Measurements from ENCODE around the gene OBI1.
"Not testable (repeated sequence)": the region's sequence is repeated elsewhere in the genome, so short reads cannot be mapped to it uniquely, and the experiment has no call there.

The OBI1 gene

DNA sequence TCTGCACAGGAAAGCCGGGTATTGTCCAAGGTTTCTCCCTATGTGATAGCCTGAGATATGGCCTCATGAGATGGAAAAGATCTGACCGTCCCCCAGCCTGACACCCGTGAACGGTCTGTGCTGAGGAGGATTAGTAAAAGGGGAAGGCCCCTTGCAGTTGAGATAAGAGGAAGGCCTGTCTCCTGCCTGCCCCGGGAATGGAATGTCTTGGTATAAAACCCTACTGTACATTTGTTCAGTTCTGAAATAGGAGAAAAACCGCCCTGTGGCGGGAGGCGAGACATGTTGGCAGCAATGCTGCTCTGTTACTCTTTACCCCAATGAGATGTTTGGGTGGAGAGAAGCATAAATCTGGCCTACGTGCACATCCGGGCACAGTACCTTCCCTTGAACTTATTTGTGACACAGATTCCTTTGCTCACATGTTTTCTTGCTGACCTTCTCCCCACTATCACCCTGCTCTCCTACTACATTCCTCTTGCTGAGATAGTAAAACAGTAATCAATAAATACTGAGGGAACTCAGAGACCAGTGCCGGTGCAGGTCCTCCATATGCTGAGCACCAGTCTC is 11.8 kb downstream of the OBI1 start:
- DNase-seq = not testable (repeated sequence)

DNA sequence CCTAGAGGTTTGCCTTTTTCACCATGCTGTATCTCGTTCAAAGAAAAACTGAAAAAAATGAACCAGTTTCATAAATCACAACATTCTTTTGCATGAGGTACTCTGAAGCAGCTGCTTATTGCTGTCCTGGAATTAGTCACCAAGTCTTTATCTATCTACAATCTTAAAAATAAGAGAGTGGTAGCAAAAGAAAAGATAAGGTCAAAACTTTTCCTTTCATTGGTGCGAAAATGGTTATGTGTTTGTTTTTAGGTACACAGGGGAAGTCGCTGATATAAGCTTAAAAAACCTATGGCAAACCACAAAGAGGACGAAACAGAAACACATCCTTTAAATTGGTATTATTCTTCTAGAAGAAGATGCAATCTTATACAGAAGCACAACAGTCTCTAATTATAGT is 20.7 kb downstream of the OBI1 start:
- DNase-seq = no peak

DNA sequence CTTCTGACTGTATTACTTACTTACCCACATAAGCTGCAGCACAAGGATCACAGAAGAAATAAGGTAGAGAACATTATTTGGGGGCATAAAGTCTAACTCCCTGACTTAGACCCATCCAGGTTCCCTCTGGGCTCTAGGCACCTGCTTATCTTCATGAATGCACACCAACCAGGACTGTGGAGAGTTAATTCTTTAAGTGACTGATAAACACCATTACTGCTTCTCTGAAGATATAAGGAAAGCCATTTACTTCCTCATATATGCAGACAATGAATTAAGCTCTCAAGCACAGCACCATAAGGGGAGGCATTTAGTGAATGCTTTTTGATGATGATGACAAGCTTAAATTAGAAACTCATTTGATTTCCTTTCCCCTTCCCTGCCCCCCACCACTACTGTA is 22.5 kb downstream of the OBI1 start:
- DNase-seq = no peak

DNA sequence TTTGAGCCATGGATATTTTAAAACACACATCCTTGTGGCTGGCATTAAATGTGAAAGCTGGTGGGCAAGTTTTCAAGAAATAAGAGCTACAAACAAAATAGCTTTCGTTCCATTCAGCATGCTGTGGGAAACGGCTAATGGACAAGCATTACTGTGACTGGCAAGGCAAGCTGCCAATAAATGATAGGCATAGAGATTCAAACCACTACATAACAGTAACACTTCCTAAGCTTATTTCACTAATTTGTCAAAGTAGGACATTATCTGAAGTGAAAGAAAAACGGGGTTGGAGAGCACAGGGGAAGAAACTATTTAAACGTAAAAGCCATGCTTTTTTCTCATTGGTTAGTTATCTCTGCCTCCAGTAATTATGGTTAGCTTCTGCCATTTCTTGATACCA is 26.0 kb downstream of the OBI1 start:
- no peak for DNase-seq

DNA sequence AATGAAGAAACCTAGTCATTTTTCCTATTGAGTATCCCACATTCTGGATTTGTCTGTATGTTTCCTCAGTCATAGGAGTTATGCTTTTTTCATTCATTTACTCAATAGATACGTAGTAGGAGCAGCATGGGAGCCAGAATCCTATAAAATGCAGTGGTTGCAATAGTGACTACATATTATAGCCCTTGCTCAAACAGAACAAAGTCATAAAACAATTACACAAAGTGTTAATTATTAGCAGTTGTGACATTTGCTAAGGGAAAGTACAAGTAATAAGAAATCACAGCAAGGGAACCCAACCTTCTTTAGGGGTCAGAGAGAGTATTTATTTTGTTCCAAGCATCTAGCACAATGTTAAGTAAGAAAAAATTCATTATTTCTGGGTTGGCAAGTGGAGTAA is 27.9 kb downstream of the OBI1 start:
- DNase-seq = no peak

DNA sequence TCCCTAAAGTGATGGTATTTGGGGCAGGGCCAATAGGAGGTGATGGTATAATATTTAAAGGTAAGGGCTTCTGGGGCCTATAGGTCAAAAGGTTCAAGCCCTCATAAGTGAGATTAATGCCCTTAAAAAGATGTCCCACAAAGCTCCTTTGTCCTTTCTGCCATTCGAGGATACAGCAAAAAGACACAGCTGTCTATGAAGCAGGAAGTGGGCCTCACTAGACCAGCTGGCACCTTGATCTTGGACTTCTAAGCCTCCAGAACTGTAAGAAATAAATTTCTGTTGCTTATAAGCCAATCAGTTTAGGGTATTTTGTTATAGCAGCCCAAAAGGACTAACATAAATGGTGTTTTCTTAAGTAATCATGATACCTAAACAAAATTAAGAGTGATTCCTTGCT is 28.4 kb downstream of the OBI1 start:
- DNase-seq = no peak

DNA sequence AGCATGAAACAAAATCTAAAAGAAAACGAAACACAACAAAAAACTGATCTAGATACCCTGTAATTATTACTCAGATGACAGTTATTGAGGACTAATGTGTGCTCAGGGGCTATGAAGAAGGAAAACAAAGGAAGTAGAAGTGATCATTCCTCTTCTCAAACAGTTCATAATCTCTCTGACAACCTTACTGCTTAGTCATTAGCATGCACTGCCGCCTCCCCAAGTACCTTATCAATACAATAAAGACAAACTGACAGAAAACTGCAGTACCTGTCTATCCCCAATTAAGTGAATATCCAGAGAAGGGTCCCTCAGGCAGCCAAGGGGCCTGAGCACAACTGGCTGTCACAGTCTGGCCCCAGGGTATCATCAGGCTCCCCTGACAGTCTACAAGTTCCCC is 33.6 kb downstream of the OBI1 start:
- DNase-seq = no peak

DNA sequence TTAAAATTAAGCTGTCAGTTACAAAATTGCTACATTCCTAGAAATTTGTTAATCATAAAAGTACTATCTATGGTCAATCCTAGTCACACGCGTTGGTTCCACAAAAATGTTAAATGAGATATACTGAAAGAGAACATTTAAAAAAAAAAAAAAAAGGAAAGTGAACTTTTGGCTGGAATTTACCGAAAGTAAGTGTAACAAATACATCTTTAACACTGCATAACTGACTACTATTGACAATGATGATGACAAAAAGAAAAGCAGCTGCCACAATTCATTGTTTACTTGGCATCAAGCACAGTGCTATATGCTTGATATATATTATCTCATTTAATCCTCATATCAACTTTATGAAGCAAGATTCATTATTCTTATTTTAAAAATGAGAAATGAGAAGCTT is 35.8 kb downstream of the OBI1 start:
- no peak for DNase-seq

DNA sequence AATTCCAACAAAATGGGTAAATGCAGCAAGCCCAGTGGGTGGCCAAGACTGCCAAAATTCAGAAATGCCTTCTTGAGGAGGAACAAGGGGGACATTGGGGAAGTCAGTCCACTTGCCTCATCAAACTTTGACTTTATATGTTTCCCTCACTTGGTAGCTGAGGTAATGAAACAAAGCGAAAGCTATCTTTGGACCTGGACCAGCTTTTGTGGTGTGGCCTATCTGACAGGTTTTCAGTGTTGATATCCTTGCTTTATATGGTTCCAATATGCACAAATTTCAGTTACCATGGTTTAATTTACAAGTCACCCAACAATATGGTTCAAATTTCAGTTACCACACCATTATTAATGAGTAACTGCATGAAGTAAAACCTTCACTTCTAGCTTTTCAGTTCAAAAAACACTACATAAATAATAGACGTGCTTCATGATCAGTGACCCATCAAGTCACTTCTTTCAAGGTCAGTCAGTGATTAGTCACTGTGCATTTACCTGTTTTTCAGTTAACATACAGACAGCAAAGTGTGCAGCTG is 38.0 kb downstream of the OBI1 start:
- no peak for DNase-seq

DNA sequence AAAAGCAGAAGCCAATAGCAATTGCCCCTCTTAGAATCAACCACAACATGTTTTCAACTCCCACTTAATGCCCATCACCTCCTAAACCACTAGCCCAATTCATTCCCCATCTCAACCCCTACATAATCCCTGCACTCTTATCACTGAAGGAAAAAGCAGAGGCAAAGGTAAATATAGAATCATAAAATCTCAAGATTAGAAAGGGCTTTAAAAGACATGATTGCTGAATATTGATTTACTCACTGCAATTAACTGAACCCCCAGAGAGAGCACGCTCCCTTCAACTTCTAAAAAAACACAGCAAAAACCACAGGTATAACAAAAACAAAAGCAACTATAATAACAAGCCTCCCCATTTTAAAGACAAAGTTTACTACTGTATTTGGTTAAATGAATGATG is 40.5 kb downstream of the OBI1 start:
- no peak for DNase-seq

DNA sequence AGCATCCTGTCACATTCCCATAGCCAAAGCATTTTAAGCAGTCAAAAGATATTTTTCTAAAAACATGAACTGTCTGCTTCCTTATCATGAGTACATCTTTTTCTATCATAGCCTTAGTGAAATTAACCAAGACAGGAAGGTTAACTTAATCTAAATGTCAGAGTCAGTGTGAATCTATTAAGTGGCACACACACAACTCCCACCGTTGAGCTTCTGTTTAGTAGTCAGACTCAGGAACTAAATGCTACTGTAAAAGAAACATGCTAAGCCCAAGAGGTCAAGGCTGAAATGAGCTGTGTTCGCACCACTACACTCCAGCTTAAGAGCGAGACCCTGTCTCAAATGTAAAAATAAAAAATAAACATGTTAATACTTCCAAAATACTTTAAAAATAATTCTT is 47.9 kb downstream of the OBI1 start:
- peak in 1 of 6 experiments; percentile 2 for DNase-seq

DNA sequence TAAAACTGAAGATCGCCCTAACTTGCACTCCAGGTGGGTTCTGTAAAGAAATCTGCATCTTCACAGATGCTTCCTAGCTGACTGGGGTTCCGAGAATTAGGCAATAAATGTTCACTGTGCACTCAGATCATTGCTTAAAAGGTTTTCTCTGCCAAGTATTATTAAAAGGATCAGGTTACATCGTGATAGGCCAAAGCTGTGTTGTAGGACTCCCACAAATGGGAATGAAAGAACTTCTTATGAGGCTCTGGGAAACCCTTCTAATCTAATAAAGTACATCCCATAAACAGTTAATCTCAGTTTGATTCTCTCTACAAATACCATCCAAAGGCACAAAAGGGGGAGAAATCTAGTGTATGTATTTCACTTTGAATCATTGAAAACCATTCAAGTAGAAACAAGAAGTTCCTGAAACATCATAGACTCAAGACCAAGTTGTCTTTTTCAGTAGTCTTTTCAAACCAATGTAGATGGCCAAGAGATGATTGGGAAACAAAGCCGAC is 48.5 kb downstream of the OBI1 start:
- no peak for DNase-seq

DNA sequence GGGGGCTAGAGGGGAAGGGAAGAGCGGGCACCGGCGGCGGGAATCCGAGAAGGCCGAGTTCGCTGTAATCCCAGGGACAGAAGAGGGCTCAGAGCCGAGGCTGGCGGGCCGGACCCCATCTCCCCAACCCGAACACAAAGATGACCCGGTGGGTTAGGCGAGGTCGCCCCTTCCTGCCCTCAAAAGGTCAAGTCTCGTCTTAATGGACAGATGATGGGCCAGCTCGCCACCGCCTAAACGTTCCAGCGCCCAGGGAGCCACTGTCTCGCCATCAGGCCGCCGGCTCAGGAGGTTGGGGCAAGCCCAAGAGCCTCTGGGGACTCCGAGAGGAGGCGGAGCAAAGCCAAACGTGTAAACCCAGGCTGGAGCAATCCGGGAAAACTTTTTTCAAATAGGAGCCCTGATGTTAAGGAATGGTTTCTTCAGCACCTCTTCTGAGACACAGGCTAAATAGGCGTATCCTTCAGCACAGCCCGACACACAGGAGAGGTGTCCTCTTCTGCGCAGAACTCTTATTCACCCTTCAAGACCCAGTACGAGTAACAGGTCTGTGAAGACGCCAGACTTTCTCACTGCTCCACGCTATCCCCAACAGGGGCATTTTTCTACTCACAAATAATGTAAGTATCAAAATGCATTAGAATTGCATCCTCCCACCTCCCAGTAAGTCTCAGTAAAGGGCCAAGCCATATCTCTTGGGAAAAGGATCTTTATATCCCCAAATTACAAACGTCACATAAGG is 49.3 kb downstream of the OBI1 start:
- DNase-seq = peak in 1 of 6 experiments; percentile 11

DNA sequence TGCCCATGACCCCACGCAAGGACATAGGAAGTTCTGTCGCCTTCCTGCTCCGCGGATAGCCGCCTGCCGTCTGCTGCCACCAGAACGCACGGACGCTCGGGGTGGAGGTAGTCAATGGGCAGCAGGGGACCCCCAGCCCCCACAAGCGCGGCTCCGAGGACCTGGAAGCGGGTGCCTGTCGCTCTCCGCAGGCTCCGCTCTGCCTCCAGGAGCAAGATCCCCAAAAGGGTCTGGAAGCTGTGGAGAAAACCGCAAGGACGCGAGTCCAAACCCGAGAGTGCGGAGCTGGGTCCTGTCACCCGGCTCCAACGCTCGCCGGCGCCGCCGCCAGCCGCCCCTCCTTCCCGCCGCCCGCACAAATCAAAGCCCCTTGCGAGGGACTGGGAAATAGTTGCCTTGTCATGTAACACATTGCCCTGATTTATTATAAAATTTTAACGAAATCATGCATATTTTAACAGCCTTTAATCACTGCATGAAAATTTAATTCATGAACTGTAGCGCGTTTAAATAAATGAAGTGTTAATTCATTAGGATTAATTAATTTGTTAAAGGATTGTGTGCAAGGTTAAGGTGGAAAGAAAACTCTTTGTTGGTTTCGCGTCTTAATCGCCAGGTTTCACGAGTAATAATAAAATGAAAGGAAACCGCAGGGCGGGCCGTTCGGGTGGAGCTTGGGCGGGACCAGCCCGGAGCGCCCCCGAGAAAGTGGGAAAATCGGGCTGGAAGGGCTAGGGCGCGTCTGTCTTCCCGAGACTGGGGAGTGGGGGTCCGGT is 50.1 kb downstream of the OBI1 start:
- DNase-seq = peak in 2 of 6 experiments; percentile 10 to 17

DNA sequence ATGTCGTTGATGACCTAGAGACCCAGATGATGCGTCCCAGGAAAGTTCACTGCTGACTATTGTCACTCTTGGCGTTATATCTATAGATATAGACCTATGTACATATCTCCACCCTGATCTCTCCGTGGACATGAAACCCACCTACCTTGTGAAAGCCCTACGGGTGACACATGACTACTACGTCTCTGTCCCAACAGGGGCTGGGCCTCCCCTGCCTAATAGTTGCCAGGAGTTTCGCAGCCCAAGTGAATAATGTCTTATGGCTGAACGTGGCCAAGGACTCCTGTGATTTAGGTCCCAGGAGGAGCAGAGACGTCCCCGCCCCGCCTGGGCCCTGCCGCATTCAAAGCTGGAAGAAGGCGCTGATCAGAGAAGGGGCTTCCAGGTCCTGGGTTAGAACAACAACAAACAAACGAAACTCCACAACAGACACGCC is 50.7 kb downstream of the OBI1 start:
- DNase-seq = peak in 1 of 6 experiments; percentile 7

DNA sequence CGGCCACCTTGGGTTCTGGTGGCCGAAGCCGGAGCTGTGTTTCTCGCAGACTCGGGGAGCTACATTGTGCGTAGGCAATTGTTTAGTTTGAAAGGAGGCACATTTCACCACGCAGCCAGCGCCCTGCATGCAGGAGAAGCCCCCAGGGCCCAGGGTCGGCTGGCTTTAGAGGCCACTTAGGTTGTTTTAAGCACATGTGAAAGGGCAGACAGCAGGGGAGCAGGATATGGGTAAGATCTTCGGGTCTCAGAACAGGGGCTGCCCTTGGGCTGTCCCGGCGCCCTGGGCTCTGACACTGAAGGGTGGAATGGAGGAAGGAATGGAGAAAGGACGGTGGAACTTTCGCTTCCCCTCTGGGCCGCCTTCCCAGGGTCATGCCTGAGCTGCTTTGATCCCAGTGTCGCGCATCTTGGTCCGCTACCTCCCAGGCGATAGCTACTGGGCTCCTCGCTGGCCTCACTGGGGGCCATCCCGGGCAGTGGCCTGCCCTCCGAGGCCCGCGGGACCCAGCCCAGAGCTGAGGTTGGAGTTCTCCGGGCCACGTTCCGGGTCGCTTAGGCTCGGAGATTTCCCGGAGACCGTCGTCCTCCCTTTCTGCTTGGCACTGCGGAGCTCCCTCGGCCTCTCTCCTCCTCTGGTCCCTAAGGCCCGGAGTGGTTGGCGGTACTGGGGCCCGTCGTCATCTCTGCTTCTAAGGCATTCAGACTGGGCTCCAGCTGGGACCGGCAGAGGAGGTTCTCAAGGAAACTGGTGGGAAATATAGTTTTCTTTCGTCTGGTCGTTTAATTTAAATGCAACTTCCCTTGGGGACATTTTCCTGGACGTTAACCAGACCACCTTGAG is 51.3 kb downstream of the OBI1 start:
- no peak for DNase-seq

DNA sequence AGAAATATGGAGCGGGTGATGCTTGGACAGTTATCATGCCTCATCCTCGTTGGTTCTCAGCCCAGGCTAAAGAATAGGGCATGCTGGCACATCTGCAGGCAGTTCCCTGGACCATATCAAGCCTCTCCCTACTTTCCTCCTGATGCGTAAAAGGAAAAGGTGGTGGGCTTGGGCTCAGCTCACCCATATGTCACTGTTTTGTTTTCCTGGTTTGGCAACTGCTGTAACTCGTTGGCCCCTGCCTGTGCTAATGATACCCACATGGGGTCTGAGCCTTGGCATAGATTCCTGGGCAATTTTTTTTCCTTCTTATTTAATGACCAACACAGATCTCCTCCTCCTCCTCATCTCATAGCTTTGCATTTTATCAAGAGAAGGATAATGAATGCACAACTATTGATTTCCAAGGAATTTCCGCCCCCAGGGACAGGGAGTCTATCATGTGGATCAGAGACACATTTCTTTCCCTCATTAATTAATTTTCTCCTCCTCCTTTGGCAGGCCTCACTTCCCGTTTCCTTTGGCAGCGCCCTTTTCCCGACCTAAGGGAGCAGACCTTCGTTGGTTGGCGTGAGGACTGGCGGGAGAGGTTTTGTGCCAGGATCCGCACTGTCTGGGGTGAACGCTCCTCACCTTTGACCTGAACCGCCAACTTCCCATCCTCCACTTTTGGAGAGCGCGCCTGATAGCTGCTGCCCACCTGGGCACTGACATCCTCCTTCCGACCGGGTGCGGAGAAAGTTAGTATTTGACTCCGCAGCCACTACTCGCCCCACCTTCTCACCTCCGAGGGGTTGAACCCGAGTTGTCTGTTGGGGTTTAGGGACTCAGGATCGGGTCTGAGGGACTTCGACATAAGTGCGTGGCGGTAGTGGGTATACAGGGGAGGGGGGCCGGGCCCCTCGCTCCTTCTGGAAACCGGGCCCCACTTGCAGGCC is 52.2 kb downstream of the OBI1 start:
- DNase-seq = no peak

DNA sequence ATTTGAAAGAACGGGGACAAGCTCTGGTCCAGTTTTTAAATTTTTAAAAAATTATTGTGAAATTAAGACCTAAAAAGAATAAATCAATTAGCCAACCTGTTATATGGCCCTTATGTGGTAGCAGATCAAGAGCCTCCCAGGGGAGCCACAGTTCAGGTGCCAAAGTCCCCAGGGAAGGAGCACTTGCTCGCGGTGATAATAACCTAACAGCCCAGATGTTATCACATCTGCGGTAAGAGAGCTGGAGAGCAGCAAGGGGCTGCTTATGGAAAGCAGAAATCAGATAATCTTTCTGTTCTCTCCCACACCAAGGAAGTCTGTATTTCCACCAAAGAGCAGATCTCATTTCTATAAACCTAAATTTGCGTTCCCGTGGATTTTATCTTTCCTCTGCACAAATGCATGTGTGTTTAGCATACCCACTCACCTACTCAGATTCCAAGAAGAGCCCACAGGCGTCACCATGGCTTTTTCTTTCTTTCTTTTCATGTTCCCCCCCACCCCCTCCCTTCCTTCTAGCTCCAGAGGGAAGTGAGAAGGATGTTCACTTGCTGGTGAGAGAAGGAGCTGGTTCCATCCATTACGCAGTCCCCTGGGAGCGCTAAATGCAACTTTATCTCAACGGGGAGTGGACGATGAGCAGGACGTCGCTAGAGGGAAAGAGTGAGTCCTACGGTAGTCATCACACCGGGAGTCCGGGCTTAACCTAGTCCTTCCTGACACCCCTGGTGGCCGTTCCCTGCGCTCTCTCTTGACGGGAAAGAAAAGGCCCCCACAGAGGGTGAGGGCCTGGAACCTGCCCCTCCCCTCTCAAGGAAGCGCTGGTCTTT is 54.0 kb downstream of the OBI1 start:
- DNase-seq = no peak

DNA sequence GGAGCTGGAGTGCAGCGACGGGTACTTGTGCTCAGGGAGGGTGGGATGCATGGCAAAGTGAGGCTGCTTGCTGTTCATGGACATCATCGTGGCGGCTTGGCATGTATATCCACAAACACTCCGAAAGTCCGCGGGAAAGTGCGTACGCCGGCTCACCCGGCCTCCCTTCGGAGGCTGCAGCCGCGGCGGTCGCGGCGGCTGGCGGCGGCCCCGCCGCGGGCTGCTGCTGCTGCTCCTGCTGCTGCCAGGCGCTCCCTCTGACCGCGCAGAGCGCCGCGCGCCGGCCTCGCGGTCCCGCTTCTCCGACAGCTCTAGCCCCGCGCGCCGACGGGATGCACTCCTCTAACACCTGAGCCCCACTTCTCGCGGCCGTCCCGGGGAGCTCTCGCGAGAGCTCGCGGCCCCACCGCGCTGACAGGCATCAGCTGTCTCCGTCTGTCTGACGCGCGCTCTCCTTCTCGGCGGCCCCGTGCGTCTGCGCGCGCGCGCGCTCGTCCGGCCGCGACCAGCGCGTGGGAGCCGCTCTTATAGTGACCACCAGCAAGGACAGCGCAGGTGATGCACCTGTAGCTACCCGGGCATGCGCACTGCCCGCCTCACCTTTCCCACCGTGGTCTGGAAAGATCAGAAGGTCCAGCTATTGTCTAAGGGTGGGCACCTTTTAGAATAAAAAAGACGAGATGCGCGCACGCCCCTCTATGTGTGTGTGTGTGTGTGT is 55.6 kb downstream of the OBI1 start, which contains the start of gene POU4F1:
Gene POU4F1, minus strand, starts transcription at position 313 of the 718 bp plus-strand sequence. Its CDS starts 226 bp downstream, at position 87.
- peak; percentile 15 to 56 (median 34) for DNase-seq
